K562 (cell line): ENCODE results near the gene ERCC1. TPM values are rescaled to one million over a fixed set of nuclear protein-coding genes. Genes with fewer than 3 reads are reported as not detected.

ENCODE experiments used
- BRF2 ChIP-seq: IDR thresholded peaks from 3 replicates; pipeline ENCODE4 v1.6.1; 2011; ENCODE audit warnings: borderline replicate concordance, mild to moderate bottlenecking; ENCODE audit not compliant: insufficient read length, insufficient read depth
- CTCF ChIP-seq, 3 experiments: IDR thresholded peaks in 2 of 3; conservative IDR thresholded peaks in 1 of 3; 2 replicates each; pipeline ENCODE4 v1.5.1; 2011 to 2012; ENCODE audit warnings: low read length in 3 of 3, mild to moderate bottlenecking in 3 of 3, control low read depth in 2 of 3, improper control_type of control experiment in 1 of 3, inconsistent platforms in 1 of 3, low read depth in 1 of 3, mixed read lengths in 1 of 3, moderate library complexity in 1 of 3; ENCODE audit not compliant: insufficient read depth in 2 of 3
- E2F3 ChIP-seq: fragments of 250-450 bp; sonication (Bioruptor Pico); IDR thresholded peaks from 2 replicates; pipeline ENCODE4 v1.4.0; 2020; ENCODE audit warnings: mild to moderate bottlenecking
- ETV5 ChIP-seq: sonication (generic); formaldehyde crosslinking; IDR thresholded peaks from 2 replicates; pipeline ENCODE4 v1.4.0; 2020; ENCODE audit warnings: low read depth, mild to moderate bottlenecking, missing genetic modification reagents
- FOXK1 ChIP-seq: sonication (generic); formaldehyde crosslinking; IDR thresholded peaks from 2 replicates; pipeline ENCODE4 v1.8.0; 2022; ENCODE audit warnings: missing genetic modification reagents, mild to moderate bottlenecking, borderline replicate concordance
- HMG20A ChIP-seq: fragments of 450-650 bp; formaldehyde crosslinking; conservative IDR thresholded peaks from 2 replicates; pipeline ENCODE4 v1.4.0; 2020; ENCODE audit warnings: mild to moderate bottlenecking, mixed read lengths
- ID3 ChIP-seq, 2 experiments: fragments of 250-450 bp in 1 of 2; fragments of 450-650 bp in 1 of 2; sonication (Bioruptor Pico) in 1 of 2; IDR thresholded peaks; 2 replicates each; pipeline versions ENCODE4 v1.6.1 to v1.8.0; 2016 to 2021; ENCODE audit warnings: mild to moderate bottlenecking in 2 of 2, moderate library complexity in 2 of 2, missing compliant biosample characterization in 1 of 2, missing genetic modification characterization in 1 of 2
- KDM4B ChIP-seq, 2 experiments: fragments of 450-650 bp in 1 of 2; sonication (generic) in 1 of 2; IDR thresholded peaks; 2 replicates each; pipeline ENCODE4 v1.6.1; 2016 to 2017; ENCODE audit warnings: borderline replicate concordance in 2 of 2, antibody characterized with exemption in 1 of 2, low read depth in 1 of 2, mild to moderate bottlenecking in 1 of 2
- KLF10 ChIP-seq: fragments of 250-450 bp; sonication (Bioruptor Pico); IDR thresholded peaks from 2 replicates; pipeline ENCODE4 v1.6.1; 2021; ENCODE audit warnings: matching md5 sums
- KLF16 ChIP-seq: IDR thresholded peaks from 2 replicates; pipeline ENCODE4 v1.6.1; 2016; ENCODE audit warnings: antibody characterized with exemption
- MNT ChIP-seq, 2 experiments: fragments of 450-650 bp; conservative IDR thresholded peaks; 2 replicates each; pipeline ENCODE4 v1.6.1; 2017; ENCODE audit warnings: mild to moderate bottlenecking in 2 of 2, moderate library complexity in 2 of 2
- NR1H2 ChIP-seq: sonication (generic); formaldehyde crosslinking; IDR thresholded peaks from 2 replicates; pipeline ENCODE4 v1.4.0; 2020; ENCODE audit warnings: mild to moderate bottlenecking, missing genetic modification reagents
- RHOXF2B ChIP-seq: fragments of 250-450 bp; sonication (Bioruptor Pico); conservative IDR thresholded peaks from 2 replicates; pipeline ENCODE4 v1.5.1; 2021
- SOX6 ChIP-seq: fragments of 450-650 bp; IDR thresholded peaks from 2 replicates; pipeline ENCODE4 v1.6.1; 2014; ENCODE audit warnings: mild to moderate bottlenecking
- STAG1 ChIP-seq: sonication (generic); formaldehyde crosslinking; IDR thresholded peaks from 2 replicates; pipeline ENCODE4 v1.5.0; 2020; ENCODE audit warnings: missing genetic modification reagents, borderline replicate concordance
- ZNF146 ChIP-seq: IDR thresholded peaks from one replicate; pipeline ENCODE4 v1.6.1; 2018; ENCODE audit warnings: missing compliant biosample characterization; ENCODE audit not compliant: unreplicated experiment
- ZNF232 ChIP-seq: sonication (generic); formaldehyde crosslinking; IDR thresholded peaks from 2 replicates; pipeline ENCODE4 v1.8.0; 2022; ENCODE audit warnings: mild to moderate bottlenecking, missing genetic modification reagents
- ZNF354B ChIP-seq: fragments of 250-450 bp; sonication (Bioruptor Pico); IDR thresholded peaks from 2 replicates; pipeline ENCODE4 v1.4.0; 2020
- ZNF740 ChIP-seq, 3 experiments: fragments of 200-800 bp in 1 of 3; sonication (Bioruptor generic) in 1 of 3; sonication (generic) in 1 of 3; formaldehyde crosslinking in 1 of 3; IDR thresholded peaks; 2 replicates each; pipeline versions ENCODE4 v1.6.1 to v1.8.0; 2016 to 2022; ENCODE audit warnings: mild to moderate bottlenecking in 2 of 3, missing compliant biosample characterization in 2 of 3, missing genetic modification characterization in 2 of 3, missing genetic modification reagents in 1 of 3
- polyA plus RNA-seq, 8 experiments: library from polyadenylated mRNA; depleted of rRNA in 4 of 8; stranded (reverse) in 5 of 8; unstranded in 3 of 8; fragments of >200 nt; fragmentation: Nextera tagmentation in 2 of 8; fragmentation: Illumina TruSeq in 1 of 8; extraction: Ambion mirVana in 2 of 8; extraction: Trizol in 1 of 8; gene quantifications; 2 replicates each; pipeline versions ENCODE4 v1.2.1 to v1.2.3, GENCODE V29; 2011 to 2014; ENCODE audit warnings: inconsistent platforms in 1 of 8, missing spikeins in 1 of 8
- total RNA-seq, 7 experiments: library from RNA; depleted of rRNA in 6 of 7; stranded (reverse); fragments of >200 nt in 6 of 7; fragmentation: Illumina TruSeq in 2 of 7; extraction: Trizol in 2 of 7; gene quantifications; 2 replicates each; pipeline versions ENCODE4 v1.2.1 to v1.2.3, GENCODE V29; 2011 to 2021; ENCODE audit warnings: low replicate concordance in 1 of 7

ERCC1 gene
- total and polyA plus RNA-seq, 9 of the 15 experiments (the other 6 are each of a cell fraction or from before 2014, with no cell fraction given) = 9.3 to 92.6 (median 60.0) TPM

GRCh38 chr19:45403781-45404556 lies 19.7 kb downstream of the ERCC1 start (continued):
- TF ChIP-seq BRF2 (no peak), FOXK1 (no peak), ZNF354B (CRISPR knock-in tag) (no peak), NR1H2 (CRISPR knock-in tag) (no peak), RHOXF2B (CRISPR knock-in tag) (no peak), MNT (conservative IDR thresholded peaks at IDR 0.05) (peak in 1 of 2 experiments; percentile 52; a peak in 2 of 4 replicates), E2F3 (CRISPR knock-in tag) (no peak), KDM4B (IDR thresholded peaks at IDR 0.05; ENCODE audit: borderline replicate concordance in 2 of 2, low read depth in 1 of 2) (no peak), ZNF232 (CRISPR knock-in tag) (no peak), STAG1 (CRISPR knock-in tag) (no peak), ZNF740 (CRISPR knock-in tag; IDR thresholded peaks at IDR 0.05) (no peak; the same call in 1 of the 2 replicates), ZNF740 (tag; IDR thresholded peaks at IDR 0.05) (no peak), KLF16 (no peak), ZNF146 (CRISPR knock-in tag) (no peak), ETV5 (CRISPR knock-in tag) (no peak), HMG20A (no peak), CTCF (IDR thresholded peaks at IDR 0.05 in 2 of 3, conservative IDR thresholded peaks at IDR 0.05 in 1 of 3; ENCODE audit: insufficient read depth in 2 of 3, low read depth in 1 of 3, low read length in 3 of 3) (peak; percentile 74 to 86 (median 80)), SOX6 (no peak), KLF10 (CRISPR knock-in tag) (no peak), ID3 (CRISPR knock-in tag; IDR thresholded peaks at IDR 0.05) (no peak), ID3 (tag; IDR thresholded peaks at IDR 0.05) (no peak)
